Astrocyte (in vitro differentiated cells and primary cell): Measurements from ENCODE around the gene C16orf82.

ENCODE experiments used
- CTCF ChIP-seq: IDR thresholded peaks from 2 replicates; pipeline ENCODE4 v1.5.1; 2011; ENCODE audit warnings: low read depth, mild to moderate bottlenecking, inconsistent platforms, low read length, moderate library complexity; ENCODE audit not compliant: insufficient read depth
- EZH2 ChIP-seq: IDR thresholded peaks from 2 replicates; pipeline ENCODE4 v1.6.1; 2012; ENCODE audit warnings: mild to moderate bottlenecking, low read length, inconsistent platforms; ENCODE audit not compliant: insufficient read depth

GRCh38 chr16:27085182-27085581, 18.5 kb downstream of the C16orf82 start:
- TF ChIP-seq EZH2 (no peak), CTCF (no peak)
